Measurements from ENCODE around the gene ZFC3H1. TPM values are rescaled to one million over a fixed set of nuclear protein-coding genes. Genes with fewer than 3 reads are reported as not detected.

The ZFC3H1 gene
- total and polyA plus RNA-seq, 2 of the 13 experiments (the other 11 are each of a cell fraction or from before 2014, with no cell fraction given): 17.1 to 38.3 TPM

GRCh38 chr12:71708658-71709057 lies 45.0 kb upstream of the ZFC3H1 start (continued):
- no peak for TF ChIP-seq CC2D1A (CRISPR knock-in tag; IDR thresholded peaks at IDR 0.05)
- no peak for TF ChIP-seq DMAP1 (CRISPR knock-in tag; IDR thresholded peaks at IDR 0.05)
- TF ChIP-seq NFYC (CRISPR knock-in tag; IDR thresholded peaks at IDR 0.05): no peak
- TF ChIP-seq MAFK (conservative IDR thresholded peaks at IDR 0.05 in 1 of 2, IDR thresholded peaks at IDR 0.05 in 1 of 2; ENCODE audit: low read length in 2 of 2): no peak
- no peak for TF ChIP-seq TFDP1 (CRISPR knock-in tag; IDR thresholded peaks at IDR 0.05; ENCODE audit: borderline replicate concordance)
- TF ChIP-seq TFAP4 (IDR thresholded peaks at IDR 0.05; ENCODE audit: borderline replicate concordance, low read depth): no peak
- no peak for TF ChIP-seq TFE3 (CRISPR knock-in tag; IDR thresholded peaks at IDR 0.05)

GRCh38 chr12:71704920-71705319 lies 41.3 kb upstream of the ZFC3H1 start:
- no TSS peak for BruUV-seq (replicated peaks)
- TF ChIP-seq JUND (CRISPR knock-in tag; IDR thresholded peaks at IDR 0.05) (no peak), LBX2 (CRISPR knock-in tag; IDR thresholded peaks at IDR 0.05; ENCODE audit: borderline replicate concordance) (no peak), ZNF619 (CRISPR knock-in tag; IDR thresholded peaks at IDR 0.05) (no peak), KLF12 (CRISPR knock-in tag; IDR thresholded peaks at IDR 0.05; ENCODE audit: borderline replicate concordance) (no peak)
- intact Hi-C loops (cut with micrococcal nuclease; ENCODE audit: unreplicated experiment): no loop called here
- FAIRE-seq (no peak), ATAC-seq (no peak), DNase-seq (ENCODE audit: low spot score) (no peak)
- 89% methylated on average over 2 of the region's 2 CpGs for WGBS (ENCODE audit: low lambda C conversion rate)
- no peaks in the 10 kb centered on the region for H3K79me2 ChIP-seq (ENCODE audit: insufficient read depth, low read length)
- no peak overlapping the region for H2AFZ ChIP-seq (ENCODE audit: low read length)
- in situ Hi-C loops (cut with HindIII; ENCODE audit: extremely low pct_ligation_motif_present, low pct_unique_long_range_greater_than_20kb): no loop called here
- H3K4me3 ChIP-seq (replicated peaks in 1 of 3; ENCODE audit: insufficient read depth in 1 of 3, low read depth in 2 of 3, low read length in 3 of 3): no peak overlapping the region
- peaks cover 2 to 5% of the 10 kb centered on the region in 2 experiments; a peak in 3 of 5 replicates for H3K36me3 ChIP-seq (replicated peaks in 1 of 2; ENCODE audit: control insufficient read depth in 1 of 2, insufficient read depth in 2 of 2, low read length in 2 of 2)
- H3K4me2 ChIP-seq (ENCODE audit: low read depth, low read length): no peak overlapping the region
- POLR2A ChIA-PET: no interaction called here
- no peaks in the 10 kb centered on the region for H4K20me1 ChIP-seq (ENCODE audit: insufficient read depth, low read length)
- H3K27me3 ChIP-seq (ENCODE audit: control insufficient read depth in 1 of 2, insufficient read depth in 2 of 2, low read length in 2 of 2): no peaks in the 10 kb centered on the region
- CTCF ChIA-PET (ENCODE audit: low intra/inter-chr PET ratio, low total read pairs): no interaction called here
- H3K4me1 ChIP-seq (ENCODE audit: insufficient read depth, low read length): peaks cover 15% of the 10 kb centered on the region
- H3K9me3 ChIP-seq (ENCODE audit: low read length): no peaks in the 10 kb centered on the region
- H3K27ac ChIP-seq (ENCODE audit: extremely low read length, insufficient read depth, low read length): no peak overlapping the region
- H3K9ac ChIP-seq (ENCODE audit: insufficient read depth, low read depth, low read length): no peak overlapping the region

Data from HepG2 (cell line).